Calu3 (cell line): ENCODE data around the gene KSR2. TPM values are rescaled to one million over a fixed set of nuclear protein-coding genes. Genes with fewer than 3 reads are reported as not detected.

Experiments used
- BruUV-seq: library from RNA; stranded (reverse); fragments of 400-500 nt; replicated peaks from 2 replicates; lab custom pipeline; 2021; lab: Mats Ljungman, UMichigan
- CTCF ChIA-PET: fragments of 300-600 bp; sonication (Branson Sonifier 250); formaldehyde crosslinking; loops from one replicate; lab custom pipeline; 2022; ENCODE audit warnings: antibody characterized with exemption; lab: Charles Lee
- DNase-seq: peaks from one replicate; pipeline ENCODE4 v3.0.0; 2022
- H3K27ac Mint-ChIP-seq: one replicate; pipeline ENCODE4 v1.8.0; 2022; ENCODE audit warnings: mixed read lengths; ENCODE audit not compliant: unreplicated experiment
- H3K27me3 Mint-ChIP-seq: one replicate; pipeline ENCODE4 v1.8.0; 2022; ENCODE audit warnings: mixed read lengths; ENCODE audit not compliant: unreplicated experiment
- H3K36me3 Mint-ChIP-seq: one replicate; pipeline ENCODE4 v1.8.0; 2022; ENCODE audit warnings: mild to moderate bottlenecking, moderate library complexity, mixed read lengths; ENCODE audit not compliant: insufficient read depth, unreplicated experiment
- H3K4me1 Mint-ChIP-seq: one replicate; pipeline ENCODE4 v1.8.0; 2022; ENCODE audit warnings: mild to moderate bottlenecking, low read depth, mixed read lengths; ENCODE audit not compliant: unreplicated experiment
- H3K4me3 Mint-ChIP-seq: one replicate; pipeline ENCODE4 v1.8.0; 2022; ENCODE audit warnings: mild to moderate bottlenecking, low read depth, moderate library complexity, mixed read lengths; ENCODE audit not compliant: unreplicated experiment
- H3K9me3 Mint-ChIP-seq: one replicate; pipeline ENCODE4 v1.8.0; 2022; ENCODE audit warnings: low read depth, mixed read lengths; ENCODE audit not compliant: unreplicated experiment
- intact Hi-C: fragments of 100-400 bp; cut with micrococcal nuclease; formaldehyde crosslinking; loops from one replicate; pipeline ENCODE4 v1.10.0; 2022; ENCODE audit not compliant: unreplicated experiment
- total RNA-seq: library from RNA; stranded (reverse); gene quantifications from 2 replicates; pipeline ENCODE4 v1.2.3, GENCODE V29; 2022
- TF ChIP-seq, protein P1 (sequence below): fragments of 200-600 bp; IDR thresholded peaks from one replicate; pipeline ENCODE4 v1.8.0; 2022; ENCODE audit warnings: antibody characterized with exemption; ENCODE audit not compliant: unreplicated experiment

KSR2 gene
- total RNA-seq, 1 experiment from 2014 or later = 1.9 TPM

- H3K4me3 Mint-ChIP-seq = no peak overlapping the region
- intact Hi-C loops = no loop called here
- no peaks in the 10 kb centered on the region for H3K27me3 Mint-ChIP-seq
- no peaks in the 10 kb centered on the region for H3K36me3 Mint-ChIP-seq
- H3K9me3 Mint-ChIP-seq = no peaks in the 10 kb centered on the region
- peaks cover 22% of the 10 kb centered on the region for H3K4me1 Mint-ChIP-seq
- CTCF ChIA-PET = no interaction called here
- no peak for DNase-seq
- H3K27ac Mint-ChIP-seq = no peak overlapping the region
- TF ChIP-seq, protein P1, sequence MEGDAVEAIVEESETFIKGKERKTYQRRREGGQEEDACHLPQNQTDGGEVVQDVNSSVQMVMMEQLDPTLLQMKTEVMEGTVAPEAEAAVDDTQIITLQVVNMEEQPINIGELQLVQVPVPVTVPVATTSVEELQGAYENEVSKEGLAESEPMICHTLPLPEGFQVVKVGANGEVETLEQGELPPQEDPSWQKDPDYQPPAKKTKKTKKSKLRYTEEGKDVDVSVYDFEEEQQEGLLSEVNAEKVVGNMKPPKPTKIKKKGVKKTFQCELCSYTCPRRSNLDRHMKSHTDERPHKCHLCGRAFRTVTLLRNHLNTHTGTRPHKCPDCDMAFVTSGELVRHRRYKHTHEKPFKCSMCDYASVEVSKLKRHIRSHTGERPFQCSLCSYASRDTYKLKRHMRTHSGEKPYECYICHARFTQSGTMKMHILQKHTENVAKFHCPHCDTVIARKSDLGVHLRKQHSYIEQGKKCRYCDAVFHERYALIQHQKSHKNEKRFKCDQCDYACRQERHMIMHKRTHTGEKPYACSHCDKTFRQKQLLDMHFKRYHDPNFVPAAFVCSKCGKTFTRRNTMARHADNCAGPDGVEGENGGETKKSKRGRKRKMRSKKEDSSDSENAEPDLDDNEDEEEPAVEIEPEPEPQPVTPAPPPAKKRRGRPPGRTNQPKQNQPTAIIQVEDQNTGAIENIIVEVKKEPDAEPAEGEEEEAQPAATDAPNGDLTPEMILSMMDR = no peak
- BruUV-seq = no TSS peak
These were observed 479.1 kb downstream of the KSR2 start for GRCh38 chr12:117489671-117490070.

DNA sequence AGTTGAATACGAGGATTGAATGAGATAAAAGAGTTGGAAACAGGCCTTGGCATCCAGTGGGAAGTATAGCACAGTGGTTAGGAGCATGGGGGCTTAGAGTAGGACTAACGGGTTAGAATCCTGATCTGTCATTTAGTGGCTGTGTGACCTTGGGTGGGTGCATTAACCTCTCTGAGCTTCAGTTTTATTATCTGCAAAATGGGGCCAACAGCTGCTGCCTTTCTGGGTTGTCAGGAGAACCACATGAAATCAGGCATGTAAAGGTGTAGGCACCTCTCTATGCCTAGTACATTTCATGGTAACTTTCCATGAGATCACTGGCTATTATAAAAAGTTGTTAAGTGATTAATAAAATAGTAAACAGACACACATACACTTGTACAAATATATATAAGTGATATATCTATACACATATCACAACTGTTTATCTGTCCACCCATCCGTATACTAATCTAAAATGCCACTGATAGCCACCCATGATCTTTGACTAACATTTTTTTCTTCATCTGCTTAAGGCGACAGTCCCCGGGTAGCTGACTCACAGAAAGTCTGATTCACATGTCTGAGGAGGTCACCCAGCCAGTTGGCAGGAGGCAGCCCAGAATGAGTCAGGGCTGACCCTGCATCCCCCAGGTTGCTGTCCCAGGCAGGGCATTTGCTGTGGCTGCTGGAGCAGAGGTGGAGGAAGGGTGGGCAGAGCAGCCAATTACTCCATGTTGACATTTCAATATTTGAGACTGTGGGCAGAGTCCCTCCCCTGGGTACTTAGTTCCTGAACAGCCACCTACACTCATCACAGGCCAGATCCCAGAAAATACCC is 481.7 kb downstream of the KSR2 start:
- no peaks in the 10 kb centered on the region for H3K36me3 Mint-ChIP-seq
- no TSS peak for BruUV-seq
- CTCF ChIA-PET = interaction anchor here (1.0 kb wide), 1 partner anchor 37 kb away, joined by 3 read pairs; no protein-coding TSS in a partner anchor
- no peaks in the 10 kb centered on the region for H3K27me3 Mint-ChIP-seq
- intact Hi-C loops = no loop called here
- H3K4me3 Mint-ChIP-seq = peak overlapping the region; percentile 7
- DNase-seq = peak; percentile 78
- peaks cover 22% of the 10 kb centered on the region for H3K4me1 Mint-ChIP-seq
- H3K9me3 Mint-ChIP-seq = no peaks in the 10 kb centered on the region
- peak overlapping the region; percentile 22 for H3K27ac Mint-ChIP-seq
- TF ChIP-seq, protein P1 = no peak

DNA sequence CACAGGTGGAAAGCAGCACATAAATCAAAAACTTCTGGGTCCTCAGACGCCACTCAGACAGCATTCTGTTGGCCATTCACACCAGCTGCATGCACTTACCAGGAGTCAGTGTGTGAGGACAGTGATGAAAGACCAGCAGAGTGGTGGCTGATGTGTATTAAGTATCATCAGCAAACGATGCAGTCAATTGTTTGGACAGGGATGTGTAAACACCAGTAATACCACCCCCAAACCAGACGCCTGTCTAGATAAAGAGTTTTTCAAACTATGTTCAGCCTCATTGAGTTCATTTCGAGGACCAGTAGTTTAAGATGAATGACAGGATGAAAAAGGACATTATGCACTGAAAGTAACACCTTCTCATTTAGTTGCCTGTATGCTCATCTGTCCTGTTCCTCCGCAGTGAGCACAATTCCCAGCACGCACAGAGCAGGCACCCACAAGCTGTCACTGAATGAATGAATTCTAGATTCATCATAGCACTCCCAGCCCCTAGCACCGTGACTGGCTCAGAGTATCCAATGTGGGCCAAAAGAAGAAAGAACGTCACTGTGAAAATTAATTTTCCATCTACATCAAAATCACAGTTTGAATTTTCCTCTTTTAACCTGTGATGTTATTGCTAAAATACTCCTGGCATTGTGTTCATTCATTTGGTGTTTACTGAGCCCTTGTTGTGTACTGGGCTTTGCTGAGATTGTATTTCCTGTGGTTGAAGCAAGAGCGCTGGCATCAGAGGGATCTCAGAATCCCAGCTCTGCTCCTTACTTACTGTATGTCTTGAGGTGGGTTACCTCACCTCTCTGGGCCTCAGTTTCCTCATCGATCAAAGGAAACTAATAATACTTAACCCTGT is 482.6 kb downstream of the KSR2 start:
- Mint-ChIP-seq H3K27ac (no peak overlapping the region), H3K36me3 (no peaks in the 10 kb centered on the region), H3K9me3 (no peaks in the 10 kb centered on the region), H3K27me3 (no peaks in the 10 kb centered on the region), H3K4me1 (peaks cover 22% of the 10 kb centered on the region), H3K4me3 (no peak overlapping the region)
- intact Hi-C loops = no loop called here
- no TSS peak for BruUV-seq
- no peak for DNase-seq
- CTCF ChIA-PET = no interaction called here
- TF ChIP-seq, protein P1 = no peak

DNA sequence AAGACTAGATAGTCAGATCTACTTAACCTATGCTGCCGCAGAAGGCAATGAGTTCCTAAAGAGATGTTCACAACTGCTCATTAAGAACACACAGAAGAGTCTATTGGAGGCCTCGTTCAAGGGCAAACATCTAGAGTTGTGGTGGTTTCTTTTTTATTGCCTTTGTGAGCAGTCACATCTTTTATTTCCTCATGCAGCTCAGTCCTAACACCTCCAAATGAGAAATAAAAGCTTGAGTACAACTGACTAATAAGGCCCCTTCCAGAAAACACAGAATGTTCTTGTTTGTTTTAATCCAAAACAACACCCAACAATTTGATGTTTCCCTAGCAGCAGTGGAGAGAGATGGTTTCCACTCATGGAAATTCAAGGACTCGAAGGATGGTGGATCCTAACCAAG is 483.9 kb downstream of the KSR2 start:
- TF ChIP-seq, protein P1 = no peak
- no TSS peak for BruUV-seq
- peaks cover 22% of the 10 kb centered on the region for H3K4me1 Mint-ChIP-seq
- H3K9me3 Mint-ChIP-seq = no peaks in the 10 kb centered on the region
- no peak for DNase-seq
- CTCF ChIA-PET = no interaction called here
- no peak overlapping the region for H3K4me3 Mint-ChIP-seq
- intact Hi-C loops = no loop called here
- H3K36me3 Mint-ChIP-seq = no peaks in the 10 kb centered on the region
- H3K27ac Mint-ChIP-seq = no peak overlapping the region
- H3K27me3 Mint-ChIP-seq = no peaks in the 10 kb centered on the region
